Measurements from ENCODE around the gene ITGAD. TPM values are rescaled to one million over a fixed set of nuclear protein-coding genes. Genes with fewer than 3 reads are reported as not detected.

ITGAD gene
- total and polyA plus RNA-seq, 4 donors, result 0.04 to 3.6 (median 2.1) TPM

- TF ChIP-seq RXRA (IDR thresholded peaks at IDR 0.05) (peak in 1 of 2 donors; percentile 70), FOXA2 (IDR thresholded peaks at IDR 0.05) (no peak)
Observed at GRCh38 chr16:31385680-31386079, 7.5 kb upstream of the ITGAD start (continued).

GRCh38 chr16:31386157-31386984 is 6.8 kb upstream of the ITGAD start:
- no peaks in the 10 kb centered on the region for H3K36me3 ChIP-seq (ENCODE audit: control insufficient read depth in 4 of 4, insufficient read depth in 3 of 4, low read depth in 1 of 4, low read length in 3 of 4)
- no peak overlapping the region for H3K9ac ChIP-seq (ENCODE audit: low read depth in 1 of 2, low read length in 2 of 2)
- peak overlapping the region in 1 of 2 donors; percentile 54 for H3K27ac ChIP-seq (ENCODE audit: low read depth in 1 of 2, low read length in 2 of 2)

GRCh38 chr16:31388535-31388934 is 4.6 kb upstream of the ITGAD start:
- Histone ChIP-seq H3K9ac (ENCODE audit: low read depth in 1 of 2, low read length in 2 of 2) (no peak overlapping the region), H3K36me3 (ENCODE audit: control insufficient read depth in 4 of 4, insufficient read depth in 3 of 4, low read depth in 1 of 4, low read length in 3 of 4) (no peaks in the 10 kb centered on the region), H3K9me3 (ENCODE audit: control insufficient read depth in 4 of 4, low read length in 3 of 4) (peaks cover 0 to 3% (median 0%) of the 10 kb centered on the region in 4 donors), H3K27me3 (ENCODE audit: control insufficient read depth in 4 of 4, insufficient read depth in 4 of 4, low read length in 3 of 4) (no peaks in the 10 kb centered on the region), H3K4me3 (ENCODE audit: low read depth in 1 of 3, low read length in 3 of 3) (no peak overlapping the region), H3K27ac (ENCODE audit: low read depth in 1 of 2, low read length in 2 of 2) (no peak overlapping the region), H3K4me1 (ENCODE audit: control insufficient read depth in 4 of 4, insufficient read depth in 4 of 4, low read length in 3 of 4) (peaks cover 0 to 11% (median 0%) of the 10 kb centered on the region in 4 donors)
- whole genome bisulfite sequencing, result 85% methylated on average over 2 of the region's 2 CpGs
- no peak for DNase-seq (ENCODE audit: low spot score)
- no peak for TF ChIP-seq FOXA1 (IDR thresholded peaks at IDR 0.05)
- no peak for TF ChIP-seq CTCF (IDR thresholded peaks at IDR 0.05; ENCODE audit: low read depth, low read length, missing input control)
- no peak for TF ChIP-seq ZBTB33 (IDR thresholded peaks at IDR 0.05)
- TF ChIP-seq YY1 (IDR thresholded peaks at IDR 0.05), result no peak
- TF ChIP-seq GABPA (IDR thresholded peaks at IDR 0.05 in 1 of 2, conservative IDR thresholded peaks at IDR 0.05 in 1 of 2), result no peak
- no peak for TF ChIP-seq ATF3 (IDR thresholded peaks at IDR 0.05)
- no peak for TF ChIP-seq SP1 (IDR thresholded peaks at IDR 0.05)

More at GRCh38 chr16:31386157-31386984, 6.8 kb upstream of the ITGAD start:
- no peaks in the 10 kb centered on the region for H3K27me3 ChIP-seq (ENCODE audit: control insufficient read depth in 4 of 4, insufficient read depth in 4 of 4, low read length in 3 of 4)
- WGBS, result 40% methylated on average over 6 of the region's 6 CpGs
- peaks cover 0 to 3% (median 0%) of the 10 kb centered on the region in 4 donors for H3K9me3 ChIP-seq (ENCODE audit: control insufficient read depth in 4 of 4, low read length in 3 of 4)
- no peak for TF ChIP-seq FOXA1 (IDR thresholded peaks at IDR 0.05)
- TF ChIP-seq ATF3 (IDR thresholded peaks at IDR 0.05), result no peak
- no peak for TF ChIP-seq ZBTB33 (IDR thresholded peaks at IDR 0.05)
- no peak for TF ChIP-seq MAX (IDR thresholded peaks at IDR 0.05)
- TF ChIP-seq FOXA2 (IDR thresholded peaks at IDR 0.05), result no peak
- H3K4me3 ChIP-seq (ENCODE audit: low read depth in 1 of 3, low read length in 3 of 3), result no peak overlapping the region
- no peak for DNase-seq (ENCODE audit: low spot score)
- peaks cover 0 to 11% (median 0%) of the 10 kb centered on the region in 4 donors for H3K4me1 ChIP-seq (ENCODE audit: control insufficient read depth in 4 of 4, insufficient read depth in 4 of 4, low read length in 3 of 4)
